Loucy (cell line): Measurements from ENCODE around the gene FAR2.

Experiments used
- EZH2phosphoT487 ChIP-seq: fragments of 200-600 bp; IDR thresholded peaks from 2 replicates; pipeline ENCODE4 v1.6.1; 2018; ENCODE audit warnings: antibody characterized with exemption, mild to moderate bottlenecking, moderate library complexity, borderline replicate concordance
- TF ChIP-seq, protein P1 (sequence below): fragments of 200-600 bp; sonication (generic); conservative IDR thresholded peaks from 2 replicates; pipeline ENCODE4 v1.5.1; 2014; ENCODE audit warnings: mild to moderate bottlenecking, antibody characterized with exemption, low read length

DNA sequence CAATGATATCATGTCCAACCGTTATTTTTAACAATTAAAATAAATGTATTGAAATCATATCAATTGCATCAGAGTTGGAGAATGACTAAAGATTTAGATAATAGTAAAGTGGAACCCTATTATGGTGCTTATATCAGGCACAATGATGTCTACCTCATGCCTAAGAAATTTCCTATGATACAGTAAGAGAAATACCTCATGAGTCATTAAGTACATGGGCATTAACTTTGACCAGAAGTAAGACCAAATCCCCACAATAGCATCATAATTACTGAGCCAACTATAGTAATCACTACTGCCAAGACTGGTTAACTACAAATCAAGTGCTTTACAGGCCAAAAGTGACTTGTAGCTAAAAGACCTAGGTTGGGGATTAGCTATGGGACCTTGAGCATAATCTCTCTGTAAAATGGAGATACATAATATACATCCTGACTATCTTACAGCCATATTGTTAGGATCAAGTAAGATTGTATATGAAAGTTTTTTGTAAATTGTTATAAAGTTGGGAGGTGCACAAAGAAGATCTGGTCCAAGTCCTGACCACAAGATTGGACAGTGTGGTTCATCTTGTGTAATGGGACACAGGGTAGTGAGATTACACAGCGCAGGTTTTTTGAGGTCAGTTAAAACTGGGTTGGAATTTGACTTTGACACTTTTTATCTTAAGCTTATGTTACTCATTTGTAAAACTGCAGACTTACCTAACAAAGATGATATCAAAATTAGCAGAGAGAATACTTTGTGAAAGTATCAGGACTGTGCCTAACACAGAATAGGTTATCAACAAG lies 171.4 kb downstream of the FAR2 start:
- TF ChIP-seq, protein P1, sequence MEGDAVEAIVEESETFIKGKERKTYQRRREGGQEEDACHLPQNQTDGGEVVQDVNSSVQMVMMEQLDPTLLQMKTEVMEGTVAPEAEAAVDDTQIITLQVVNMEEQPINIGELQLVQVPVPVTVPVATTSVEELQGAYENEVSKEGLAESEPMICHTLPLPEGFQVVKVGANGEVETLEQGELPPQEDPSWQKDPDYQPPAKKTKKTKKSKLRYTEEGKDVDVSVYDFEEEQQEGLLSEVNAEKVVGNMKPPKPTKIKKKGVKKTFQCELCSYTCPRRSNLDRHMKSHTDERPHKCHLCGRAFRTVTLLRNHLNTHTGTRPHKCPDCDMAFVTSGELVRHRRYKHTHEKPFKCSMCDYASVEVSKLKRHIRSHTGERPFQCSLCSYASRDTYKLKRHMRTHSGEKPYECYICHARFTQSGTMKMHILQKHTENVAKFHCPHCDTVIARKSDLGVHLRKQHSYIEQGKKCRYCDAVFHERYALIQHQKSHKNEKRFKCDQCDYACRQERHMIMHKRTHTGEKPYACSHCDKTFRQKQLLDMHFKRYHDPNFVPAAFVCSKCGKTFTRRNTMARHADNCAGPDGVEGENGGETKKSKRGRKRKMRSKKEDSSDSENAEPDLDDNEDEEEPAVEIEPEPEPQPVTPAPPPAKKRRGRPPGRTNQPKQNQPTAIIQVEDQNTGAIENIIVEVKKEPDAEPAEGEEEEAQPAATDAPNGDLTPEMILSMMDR: no peak
- no peak for TF ChIP-seq EZH2phosphoT487
